ENCODE measurements around the gene GHRHR. TPM values are rescaled to one million over a fixed set of nuclear protein-coding genes. Genes with fewer than 3 reads are reported as not detected.

Gene GHRHR
- total and polyA plus RNA-seq, 2 of the 4 experiments (the other 2 are of a cell fraction), result not detected

DNA sequence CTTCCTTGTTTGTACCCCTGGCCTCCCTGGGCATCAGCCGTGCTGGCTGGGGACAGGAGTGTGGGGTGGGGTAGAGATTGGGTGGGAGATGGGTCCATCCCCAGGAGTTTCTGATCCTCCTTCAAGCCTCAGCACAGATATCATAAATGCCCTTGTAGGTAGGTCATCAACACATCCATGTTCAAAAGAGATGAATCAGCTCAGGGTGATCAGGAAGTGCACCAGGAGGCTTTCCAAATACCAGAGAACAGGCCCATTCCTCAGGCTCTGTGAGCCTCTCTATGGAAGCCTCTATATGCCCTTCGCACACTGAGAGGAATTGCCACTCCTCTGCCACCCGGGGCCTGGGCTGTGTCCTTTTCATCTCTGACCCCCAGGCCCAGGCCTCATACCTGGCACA, 56.4 kb downstream of the GHRHR start:
- in situ Hi-C loops (cut with MboI; ENCODE audit: low sequenced_read_pairs) (no loop called here), intact Hi-C loops (cut with micrococcal nuclease) (no loop called here), dilution Hi-C loops (cut with HindIII; ENCODE audit: low sequenced_read_pairs, unreplicated experiment) (no loop called here)
- Histone ChIP-seq H3K9me3 (ENCODE audit: control insufficient read depth, insufficient read depth, low read length) (no peaks in the 10 kb centered on the region), H3K36me3 (ENCODE audit: control insufficient read depth, insufficient read depth, low read length) (no peaks in the 10 kb centered on the region), H3K14ac (replicated peaks; ENCODE audit: low read depth, low read length) (no peak overlapping the region), H3K79me1 (ENCODE audit: low read depth in 1 of 2, low read length in 2 of 2) (no peaks in the 10 kb centered on the region), H3K18ac (ENCODE audit: low read depth, low read length) (no peak overlapping the region), H3K27ac (ENCODE audit: insufficient read depth, low read length) (no peak overlapping the region), H3K4me3 (ENCODE audit: insufficient read depth, low read depth, low read length) (no peak overlapping the region), H2BK120ac (ENCODE audit: low read depth, low read length) (no peak overlapping the region), H3K23ac (ENCODE audit: low read depth, low read length) (no peak overlapping the region), H2BK15ac (ENCODE audit: low read depth, low read length) (no peak overlapping the region), H3K4me2 (ENCODE audit: low read depth, low read length) (no peak overlapping the region), H4K8ac (ENCODE audit: low read depth in 2 of 2, low read length in 2 of 2) (no peak overlapping the region), H2AK9ac (replicated peaks; ENCODE audit: low read depth, low read length, poor library complexity) (no peak overlapping the region), H3K9me1 (ENCODE audit: insufficient read depth, low read length) (no peaks in the 10 kb centered on the region), H4K91ac (ENCODE audit: insufficient read depth, low read depth, low read length) (no peak overlapping the region), H3K56ac (ENCODE audit: extremely low read depth, insufficient read depth, low read length) (no peak overlapping the region), H3K9ac (ENCODE audit: low read depth, low read length) (no peak overlapping the region), H2BK5ac (ENCODE audit: low read depth, low read length, poor library complexity, severe bottlenecking) (no peak overlapping the region), H2AFZ (replicated peaks; ENCODE audit: low read length, poor library complexity) (no peak overlapping the region), H3K4me1 (ENCODE audit: control insufficient read depth, insufficient read depth, low read length) (no peaks in the 10 kb centered on the region), H3K4ac (ENCODE audit: low read depth, low read length) (no peak overlapping the region), H4K5ac (ENCODE audit: low read depth, low read length) (no peak overlapping the region), H2AK5ac (ENCODE audit: low read depth, low read length) (no peak overlapping the region), H2BK20ac (ENCODE audit: low read depth, low read length) (no peak overlapping the region), H3K27me3 (ENCODE audit: control insufficient read depth, insufficient read depth, low read length) (peaks cover 7% of the 10 kb centered on the region; the same call in 1 of the 2 replicates), H4K20me1 (ENCODE audit: insufficient read depth, low read length) (no peaks in the 10 kb centered on the region)
- DNase-seq (no peak), ATAC-seq (ENCODE audit: low read depth) (no peak)
- CTCF ChIA-PET, result no interaction called here
- POLR2A ChIA-PET (ENCODE audit: unreplicated experiment), result no interaction called here
- TF ChIP-seq MXI1 (IDR thresholded peaks at IDR 0.05; ENCODE audit: borderline replicate concordance, low read depth, low read length) (no peak), POLR2A (IDR thresholded peaks at IDR 0.05; ENCODE audit: low read depth, low read length) (no peak), MAFK (IDR thresholded peaks at IDR 0.05; ENCODE audit: low read depth, low read length) (no peak)
- TF ChIP-seq, protein P1, sequence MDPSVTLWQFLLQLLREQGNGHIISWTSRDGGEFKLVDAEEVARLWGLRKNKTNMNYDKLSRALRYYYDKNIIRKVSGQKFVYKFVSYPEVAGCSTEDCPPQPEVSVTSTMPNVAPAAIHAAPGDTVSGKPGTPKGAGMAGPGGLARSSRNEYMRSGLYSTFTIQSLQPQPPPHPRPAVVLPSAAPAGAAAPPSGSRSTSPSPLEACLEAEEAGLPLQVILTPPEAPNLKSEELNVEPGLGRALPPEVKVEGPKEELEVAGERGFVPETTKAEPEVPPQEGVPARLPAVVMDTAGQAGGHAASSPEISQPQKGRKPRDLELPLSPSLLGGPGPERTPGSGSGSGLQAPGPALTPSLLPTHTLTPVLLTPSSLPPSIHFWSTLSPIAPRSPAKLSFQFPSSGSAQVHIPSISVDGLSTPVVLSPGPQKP (IDR thresholded peaks at IDR 0.05; ENCODE audit: borderline replicate concordance, low read depth, low read length), result no peak
- TF ChIP-seq, protein P2, sequence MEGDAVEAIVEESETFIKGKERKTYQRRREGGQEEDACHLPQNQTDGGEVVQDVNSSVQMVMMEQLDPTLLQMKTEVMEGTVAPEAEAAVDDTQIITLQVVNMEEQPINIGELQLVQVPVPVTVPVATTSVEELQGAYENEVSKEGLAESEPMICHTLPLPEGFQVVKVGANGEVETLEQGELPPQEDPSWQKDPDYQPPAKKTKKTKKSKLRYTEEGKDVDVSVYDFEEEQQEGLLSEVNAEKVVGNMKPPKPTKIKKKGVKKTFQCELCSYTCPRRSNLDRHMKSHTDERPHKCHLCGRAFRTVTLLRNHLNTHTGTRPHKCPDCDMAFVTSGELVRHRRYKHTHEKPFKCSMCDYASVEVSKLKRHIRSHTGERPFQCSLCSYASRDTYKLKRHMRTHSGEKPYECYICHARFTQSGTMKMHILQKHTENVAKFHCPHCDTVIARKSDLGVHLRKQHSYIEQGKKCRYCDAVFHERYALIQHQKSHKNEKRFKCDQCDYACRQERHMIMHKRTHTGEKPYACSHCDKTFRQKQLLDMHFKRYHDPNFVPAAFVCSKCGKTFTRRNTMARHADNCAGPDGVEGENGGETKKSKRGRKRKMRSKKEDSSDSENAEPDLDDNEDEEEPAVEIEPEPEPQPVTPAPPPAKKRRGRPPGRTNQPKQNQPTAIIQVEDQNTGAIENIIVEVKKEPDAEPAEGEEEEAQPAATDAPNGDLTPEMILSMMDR (conservative IDR thresholded peaks at IDR 0.05; ENCODE audit: low read depth, low read length), result no peak
- BruUV-seq (replicated peaks), result no TSS peak
- no CpG with 5 or more reads among the region's 3 CpGs for WGBS, 2 experiments (ENCODE audit: extremely low coverage in 2 of 2, insufficient read length in 1 of 2)
